Stimulated activated CD8-positive, alpha-beta memory T cell treated with anti-CD3 and anti-CD28 coated beads, Interleukin-15, amount 100 ng/mL, for 4 hours (primary cell): Measurements from ENCODE around the gene RBMX2.
"Not testable (repeated sequence)": the region's sequence is repeated elsewhere in the genome, so short reads cannot be mapped to it uniquely, and the experiment has no call there.

Experiments used
- DNase-seq, 2 donors: peaks; one replicate each; pipeline ENCODE4 v3.0.0-alpha.2; 2020; ENCODE audit warnings: low read depth in 2 of 2

RBMX2 gene

GRCh38 chrX:130401415-130402207 lies at the start of gene RBMX2:
TSS of gene RBMX2 (plus strand) at chrX:130401987. CDS start at chrX:130402033, 46 bp downstream.
- peak; percentile 36 to 44 for DNase-seq

GRCh38 chrX:130352050-130352449 lies 49.7 kb upstream of the RBMX2 start:
- DNase-seq: not testable (repeated sequence)

- no peak for DNase-seq
Observed at GRCh38 chrX:130376077-130376476, 25.7 kb upstream of the RBMX2 start.

- DNase-seq: no peak
Observed at GRCh38 chrX:130378024-130378669, 23.6 kb upstream of the RBMX2 start.

- DNase-seq: no peak
Observed at GRCh38 chrX:130385520-130385919, 16.3 kb upstream of the RBMX2 start, which contains the start of gene GPR119. TSS of gene GPR119 (minus strand) at chrX:130385674. CDS start at chrX:130385447, 227 bp downstream.

GRCh38 chrX:130386408-130386808 lies 15.4 kb upstream of the RBMX2 start:
- no peak for DNase-seq

GRCh38 chrX:130393451-130394074 lies 8.2 kb upstream of the RBMX2 start:
- DNase-seq: no peak

- DNase-seq: no peak
Observed at GRCh38 chrX:130395341-130395740, 6.4 kb upstream of the RBMX2 start.

- no peak for DNase-seq
Observed at GRCh38 chrX:130402208-130402684, 459 bp downstream of the RBMX2 start.

GRCh38 chrX:130413415-130413814 lies 11.6 kb downstream of the RBMX2 start:
- DNase-seq: no peak

GRCh38 chrX:130414800-130415199 lies 13.0 kb downstream of the RBMX2 start:
- no peak for DNase-seq

GRCh38 chrX:130415201-130415600 lies 13.4 kb downstream of the RBMX2 start:
- DNase-seq: no peak

GRCh38 chrX:130416785-130417184 lies 15.0 kb downstream of the RBMX2 start:
- DNase-seq: no peak

- DNase-seq: no peak
Observed at GRCh38 chrX:130418066-130418465, 16.3 kb downstream of the RBMX2 start.

- no peak for DNase-seq
Observed at GRCh38 chrX:130418740-130419139, 17.0 kb downstream of the RBMX2 start.

GRCh38 chrX:130419263-130419662 lies 17.5 kb downstream of the RBMX2 start:
- DNase-seq: no peak

- DNase-seq: no peak
Observed at GRCh38 chrX:130426531-130426930, 24.7 kb downstream of the RBMX2 start.

GRCh38 chrX:130429236-130429635 lies 27.4 kb downstream of the RBMX2 start:
- DNase-seq: not testable (repeated sequence)

GRCh38 chrX:130435937-130436336 lies 34.1 kb downstream of the RBMX2 start:
- DNase-seq: no peak

GRCh38 chrX:130437996-130438395 lies 36.2 kb downstream of the RBMX2 start:
- DNase-seq: not testable (repeated sequence)

- no peak for DNase-seq
Observed at GRCh38 chrX:130443875-130444274, 42.1 kb downstream of the RBMX2 start.

- no peak for DNase-seq
Observed at GRCh38 chrX:130444641-130445336, 43.0 kb downstream of the RBMX2 start.
